ENCODE results near the gene CSRP1.

CSRP1 gene

GRCh38 chr1:201454608-201455007 is 52.3 kb downstream of the CSRP1 start:
- no peak for DNase-seq (ENCODE audit: low spot score)

DNA sequence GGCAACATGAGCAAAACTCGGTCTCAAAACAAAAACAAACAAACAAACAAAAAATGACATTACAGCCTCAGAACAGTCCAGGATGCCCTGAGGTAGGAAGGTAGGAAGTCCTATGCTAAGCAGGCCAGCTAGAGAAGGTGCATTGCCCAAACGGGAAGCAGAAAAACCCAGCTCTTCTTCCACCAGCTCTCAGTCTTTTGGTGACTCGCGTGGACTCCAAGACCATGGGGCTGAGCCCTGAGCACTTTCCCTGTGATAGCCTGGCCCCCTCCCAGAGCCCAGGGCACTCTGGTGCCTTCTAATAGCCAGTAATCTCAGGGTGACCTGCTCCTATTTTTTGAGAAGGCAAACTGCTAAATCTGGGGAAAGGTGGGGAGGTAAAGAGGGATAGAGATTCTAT is 54.1 kb downstream of the CSRP1 start:
- no peak for DNase-seq (ENCODE audit: low spot score)

DNA sequence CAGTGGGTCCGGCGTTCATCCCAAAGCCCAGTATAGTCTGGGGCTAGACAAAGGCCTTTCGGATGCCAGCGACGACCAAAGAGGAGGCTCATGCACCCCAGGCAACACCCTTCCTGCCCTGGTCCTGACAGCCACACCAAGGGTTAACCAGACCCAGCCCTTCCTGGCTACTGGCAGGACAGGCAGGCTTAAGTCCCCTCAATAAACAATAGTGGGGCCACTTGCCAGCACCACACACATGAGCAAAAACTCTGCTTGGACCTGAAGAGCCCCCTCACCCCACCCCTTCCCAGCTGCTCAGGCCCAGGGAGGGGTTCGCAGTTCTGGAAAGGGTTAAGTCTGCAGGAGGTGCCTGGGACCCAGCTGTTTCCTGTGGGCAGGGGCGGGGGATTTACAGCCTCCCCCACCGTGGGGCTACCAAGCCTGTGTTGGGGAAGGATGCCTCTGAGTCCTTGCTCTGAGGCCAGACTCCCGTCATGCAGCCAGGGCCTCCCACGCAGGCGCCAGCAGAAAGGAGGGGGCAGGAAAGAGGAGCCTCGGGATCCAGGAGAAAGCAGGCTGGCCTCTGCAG is 56.1 kb downstream of the CSRP1 start:
- no peak for DNase-seq (ENCODE audit: low spot score)

GRCh38 chr1:201448990-201449389 is 57.9 kb downstream of the CSRP1 start:
- no peak for DNase-seq (ENCODE audit: low spot score)

DNA sequence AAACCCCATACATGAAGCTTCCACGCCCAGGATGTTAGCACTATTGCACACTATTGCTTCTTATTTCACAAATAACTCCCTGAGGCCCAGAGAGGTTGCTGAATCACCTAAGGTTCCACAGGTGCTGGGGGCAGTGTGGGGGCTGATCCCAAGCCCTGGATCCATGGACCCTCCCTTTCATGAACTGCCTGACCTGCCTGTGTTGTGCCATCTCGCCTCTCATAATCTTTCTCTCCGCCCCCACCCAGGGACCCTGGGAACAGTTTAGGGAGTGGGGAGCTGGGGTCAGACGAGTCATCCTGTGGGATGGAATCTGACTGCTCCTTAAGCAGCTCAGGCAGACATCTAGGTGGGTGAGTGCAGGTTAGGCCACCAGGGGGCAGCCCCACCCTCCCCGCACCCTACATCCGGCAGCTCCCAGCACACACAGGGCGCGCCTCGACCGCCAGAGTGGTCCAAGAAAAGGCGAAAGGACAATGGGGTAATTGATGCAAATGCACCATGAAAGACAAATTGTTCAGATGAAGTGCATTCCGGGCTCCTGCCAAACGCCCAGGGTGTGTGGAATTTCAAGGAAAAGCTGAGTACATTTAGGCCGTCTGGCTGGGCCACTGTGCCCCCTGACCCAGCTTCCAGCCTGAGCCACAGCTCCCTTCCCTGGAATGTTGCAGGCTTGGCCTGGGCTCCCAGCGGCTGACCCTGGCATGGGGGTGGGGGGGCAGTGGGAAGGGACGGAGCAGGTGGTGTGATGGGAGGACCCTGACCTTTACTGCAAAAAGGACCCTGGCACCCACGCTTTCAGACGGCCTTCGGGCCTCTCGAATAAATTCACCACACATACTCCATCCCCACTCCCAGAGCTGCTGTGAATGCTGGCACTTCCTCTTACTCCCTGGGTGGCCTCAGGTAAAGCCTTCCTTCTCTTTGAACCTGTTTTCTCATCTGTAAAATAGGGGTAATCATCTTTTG is 58.7 kb downstream of the CSRP1 start:
- DNase-seq (ENCODE audit: low spot score): peak; percentile 59

- DNase-seq (ENCODE audit: low spot score): no peak
Observed at GRCh38 chr1:201445310-201445709, 61.6 kb downstream of the CSRP1 start.

- no peak for DNase-seq (ENCODE audit: low spot score)
Observed at GRCh38 chr1:201444792-201445191, 62.1 kb downstream of the CSRP1 start.

DNA sequence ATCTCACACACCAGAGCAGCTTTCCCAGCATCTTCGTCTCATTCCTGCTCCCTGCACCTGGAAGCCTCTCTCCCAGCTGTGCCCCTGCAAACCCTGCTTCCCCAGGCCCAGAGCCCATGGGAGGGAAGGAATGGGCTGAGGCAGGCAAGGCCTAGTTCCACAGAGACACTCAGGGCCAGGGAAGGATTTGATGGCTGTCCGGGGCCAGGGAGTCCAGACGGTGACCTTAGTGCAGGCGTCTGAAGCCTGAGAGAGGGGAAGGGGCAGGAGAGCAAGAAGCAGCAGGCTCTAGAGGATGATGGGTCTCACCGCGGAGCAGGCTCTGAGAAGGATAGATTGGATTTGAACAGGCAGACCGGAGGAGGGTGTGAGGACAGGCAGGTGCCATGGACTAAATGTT is 63.2 kb downstream of the CSRP1 start:
- DNase-seq (ENCODE audit: low spot score): no peak

- DNase-seq (ENCODE audit: low spot score): no peak
Observed at GRCh38 chr1:201436969-201437368, 70.0 kb downstream of the CSRP1 start.

- DNase-seq (ENCODE audit: low spot score): no peak
Observed at GRCh38 chr1:201436393-201436792, 70.5 kb downstream of the CSRP1 start.

GRCh38 chr1:201434266-201434665 is 72.7 kb downstream of the CSRP1 start:
- no peak for DNase-seq (ENCODE audit: low spot score)

GRCh38 chr1:201433609-201434008 is 73.3 kb downstream of the CSRP1 start:
- no peak for DNase-seq (ENCODE audit: low spot score)

All from RKO (cell line).